ENCODE data around the gene TBC1D14.

Gene TBC1D14

DNA sequence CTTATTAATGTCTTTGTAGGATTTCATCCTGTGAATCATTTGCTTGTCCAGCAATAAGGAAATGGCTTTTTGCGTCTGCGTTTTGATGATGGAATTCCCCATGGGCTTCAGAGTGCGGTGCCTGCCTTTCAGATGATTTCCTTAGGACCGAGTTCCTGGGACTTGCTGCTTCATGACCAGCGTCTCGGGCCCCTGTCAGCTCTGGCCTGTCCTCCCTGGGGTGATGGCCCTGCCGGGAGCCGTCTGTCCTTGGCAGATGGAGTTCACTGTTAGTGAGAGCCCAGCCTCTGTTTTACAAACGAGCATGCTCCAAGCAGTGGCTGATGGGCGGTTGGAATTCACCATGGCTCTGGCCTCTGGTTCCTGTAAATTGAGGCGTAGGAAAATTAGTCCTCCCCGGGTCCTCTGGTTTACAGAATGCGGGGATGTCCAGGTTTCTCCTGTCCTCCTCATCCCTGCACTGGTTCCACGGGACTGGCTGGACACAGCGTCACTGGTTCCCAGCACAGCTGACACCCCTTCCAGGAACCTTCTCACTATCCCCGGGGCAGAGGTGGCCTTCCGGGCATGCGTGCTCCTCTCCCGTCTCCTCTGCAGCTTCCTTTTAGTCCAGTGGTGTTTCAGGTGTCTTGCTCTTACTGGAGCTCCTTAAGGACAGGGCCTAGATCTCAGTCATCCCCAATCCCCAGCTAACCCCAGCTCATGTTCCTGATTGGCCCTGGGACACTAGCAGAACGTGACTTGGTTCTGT lies 34.9 kb downstream of the TBC1D14 start:
- H3K4me3 ChIP-seq (ENCODE audit: low read depth, low read length), result no peak overlapping the region
- TF ChIP-seq, protein P1, sequence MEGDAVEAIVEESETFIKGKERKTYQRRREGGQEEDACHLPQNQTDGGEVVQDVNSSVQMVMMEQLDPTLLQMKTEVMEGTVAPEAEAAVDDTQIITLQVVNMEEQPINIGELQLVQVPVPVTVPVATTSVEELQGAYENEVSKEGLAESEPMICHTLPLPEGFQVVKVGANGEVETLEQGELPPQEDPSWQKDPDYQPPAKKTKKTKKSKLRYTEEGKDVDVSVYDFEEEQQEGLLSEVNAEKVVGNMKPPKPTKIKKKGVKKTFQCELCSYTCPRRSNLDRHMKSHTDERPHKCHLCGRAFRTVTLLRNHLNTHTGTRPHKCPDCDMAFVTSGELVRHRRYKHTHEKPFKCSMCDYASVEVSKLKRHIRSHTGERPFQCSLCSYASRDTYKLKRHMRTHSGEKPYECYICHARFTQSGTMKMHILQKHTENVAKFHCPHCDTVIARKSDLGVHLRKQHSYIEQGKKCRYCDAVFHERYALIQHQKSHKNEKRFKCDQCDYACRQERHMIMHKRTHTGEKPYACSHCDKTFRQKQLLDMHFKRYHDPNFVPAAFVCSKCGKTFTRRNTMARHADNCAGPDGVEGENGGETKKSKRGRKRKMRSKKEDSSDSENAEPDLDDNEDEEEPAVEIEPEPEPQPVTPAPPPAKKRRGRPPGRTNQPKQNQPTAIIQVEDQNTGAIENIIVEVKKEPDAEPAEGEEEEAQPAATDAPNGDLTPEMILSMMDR (IDR thresholded peaks at IDR 0.05; ENCODE audit: low read depth, low read length), result no peak

DNA sequence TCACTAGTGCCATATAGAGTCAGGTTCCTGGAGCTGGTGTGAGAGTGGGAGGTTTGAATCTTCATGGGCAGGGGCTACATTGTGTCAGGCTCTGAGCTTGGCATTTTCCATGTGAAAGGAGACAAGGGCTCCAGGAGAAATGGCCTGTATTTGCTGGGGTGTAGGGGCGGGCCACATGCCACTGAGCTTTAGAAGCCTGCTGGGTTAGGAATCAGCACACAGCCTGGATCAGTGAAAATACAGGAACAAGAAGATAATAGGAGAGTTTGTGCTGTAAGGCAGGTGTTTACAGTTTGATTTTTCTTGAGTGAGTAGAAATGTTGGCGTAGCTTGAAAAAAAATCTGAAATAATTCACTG lies 35.4 kb downstream of the TBC1D14 start:
- TF ChIP-seq, protein P1 (IDR thresholded peaks at IDR 0.05; ENCODE audit: low read depth, low read length), result no peak
- no peak overlapping the region for H3K4me3 ChIP-seq (ENCODE audit: low read depth, low read length)

GRCh38 chr4:6946497-6946896 lies 36.9 kb downstream of the TBC1D14 start:
- H3K4me3 ChIP-seq (ENCODE audit: low read depth, low read length), result no peak overlapping the region
- TF ChIP-seq, protein P1 (IDR thresholded peaks at IDR 0.05; ENCODE audit: low read depth, low read length), result no peak

GRCh38 chr4:6948134-6948460 lies 38.5 kb downstream of the TBC1D14 start:
- TF ChIP-seq, protein P1 (IDR thresholded peaks at IDR 0.05; ENCODE audit: low read depth, low read length), result no peak
- H3K4me3 ChIP-seq (ENCODE audit: low read depth, low read length), result no peak overlapping the region

GRCh38 chr4:6951880-6952381 lies 42.3 kb downstream of the TBC1D14 start:
- H3K4me3 ChIP-seq (ENCODE audit: low read depth, low read length), result no peak overlapping the region
- TF ChIP-seq, protein P1 (IDR thresholded peaks at IDR 0.05; ENCODE audit: low read depth, low read length), result no peak

GRCh38 chr4:6953751-6954380 lies 44.2 kb downstream of the TBC1D14 start:
- H3K4me3 ChIP-seq (ENCODE audit: low read depth, low read length), result no peak overlapping the region
- TF ChIP-seq, protein P1 (IDR thresholded peaks at IDR 0.05; ENCODE audit: low read depth, low read length), result no peak

GRCh38 chr4:6955261-6955911 lies 45.8 kb downstream of the TBC1D14 start:
- TF ChIP-seq, protein P1 (IDR thresholded peaks at IDR 0.05; ENCODE audit: low read depth, low read length), result no peak

More at GRCh38 chr4:6955261-6955911, 45.8 kb downstream of the TBC1D14 start:
- no peak overlapping the region for H3K4me3 ChIP-seq (ENCODE audit: low read depth, low read length)

Measured in WI38 (cell line).